ENCODE measurements around the gene IL21. TPM values are rescaled to one million over a fixed set of nuclear protein-coding genes. Genes with fewer than 3 reads are reported as not detected.

Gene IL21
- total and polyA plus RNA-seq, 11 donors: not detected

GRCh38 chr4:122633211-122633610, 12.3 kb upstream of the IL21 start:
- no peak for TF ChIP-seq POLR2A (IDR thresholded peaks at IDR 0.05)
- TF ChIP-seq CTCF (IDR thresholded peaks at IDR 0.05): no peak
- intact Hi-C loops (cut with DNase I): no loop called here
- Histone ChIP-seq H3K27me3 (peaks cover 0 to 2% (median 0%) of the 10 kb centered on the region in 9 donors), H3K27ac (no peak overlapping the region), H3K4me1 (no peaks in the 10 kb centered on the region), H3K36me3 (no peaks in the 10 kb centered on the region), H3K9me3 (no peaks in the 10 kb centered on the region), H3K4me3 (no peak overlapping the region)
- no peak for DNase-seq
- no peak for ATAC-seq
- WGBS, 4 donors: 55 to 70% (median 62%) methylated on average over 2 of the region's 2 CpGs

DNA sequence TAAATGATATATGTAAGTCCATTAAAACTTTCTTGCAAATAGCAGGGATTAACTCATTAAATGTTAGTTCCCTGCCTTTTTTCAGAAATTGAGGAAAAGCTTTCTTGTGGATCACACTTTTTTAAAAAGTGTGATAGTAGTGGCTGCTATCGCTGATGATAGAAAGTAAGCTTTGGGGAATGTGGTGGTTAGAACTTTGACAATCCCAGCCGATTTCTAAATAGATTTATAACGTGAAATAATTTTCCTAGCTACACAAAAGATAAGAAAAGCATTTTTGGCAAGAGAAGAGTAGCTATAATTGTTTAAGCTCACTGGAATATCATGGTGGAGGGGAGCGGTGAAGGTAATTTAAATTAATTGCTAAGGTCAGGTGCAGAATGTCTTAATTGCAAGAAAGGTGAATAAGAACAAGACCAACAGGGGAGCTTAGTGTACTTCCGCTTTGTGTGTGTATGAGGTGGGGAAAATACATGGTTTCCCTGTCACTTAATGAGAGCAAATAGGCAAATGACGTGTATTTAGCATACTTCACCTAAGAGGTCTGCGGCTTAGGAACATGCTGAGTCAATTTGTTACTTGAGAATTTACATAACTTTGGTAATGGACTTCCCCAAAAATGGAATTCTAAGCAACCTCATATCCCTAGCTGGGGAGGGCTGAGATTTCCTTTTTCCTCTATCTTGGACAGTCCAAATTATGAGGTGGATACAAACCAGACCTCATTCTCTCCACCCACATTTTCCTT, 11.7 kb upstream of the IL21 start:
- WGBS, 4 donors: 72 to 77% (median 76%) methylated on average over 7 of the region's 7 CpGs
- no peak for ATAC-seq

DNA sequence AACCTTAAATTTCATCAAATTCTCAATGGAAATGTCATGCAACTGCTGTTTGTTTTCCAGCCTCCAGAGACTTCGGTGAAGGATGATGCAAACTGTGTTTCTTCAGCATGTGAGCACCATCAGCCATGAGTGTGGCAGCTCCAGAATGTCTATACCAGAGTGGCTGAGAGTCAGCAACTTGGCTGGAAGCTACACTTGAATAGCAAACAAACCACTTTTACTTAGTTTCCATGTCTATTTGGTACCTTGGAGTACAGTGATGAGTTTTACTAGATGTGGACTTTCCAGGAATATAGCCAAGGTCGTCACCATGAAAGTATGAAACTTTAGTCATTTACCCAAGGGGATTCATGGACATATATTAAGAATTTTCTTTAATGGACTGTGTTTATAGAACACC, 4.3 kb upstream of the IL21 start:
- Histone ChIP-seq H3K27ac (no peak overlapping the region), H3K36me3 (no peaks in the 10 kb centered on the region), H3K27me3 (peaks cover 0 to 4% (median 0%) of the 10 kb centered on the region in 9 donors), H3K4me3 (no peak overlapping the region), H3K9me3 (no peaks in the 10 kb centered on the region), H3K4me1 (no peaks in the 10 kb centered on the region)
- no peak for TF ChIP-seq POLR2A (IDR thresholded peaks at IDR 0.05)
- TF ChIP-seq CTCF (IDR thresholded peaks at IDR 0.05): no peak
- 67 to 86% (median 77%) methylated on average over 2 of the region's 2 CpGs for WGBS, 4 donors
- ATAC-seq: no peak
- no peak for DNase-seq
- intact Hi-C loops (cut with DNase I): no loop called here

More for the DNA sequence above, 11.7 kb upstream of the IL21 start:
- Histone ChIP-seq H3K4me1 (no peaks in the 10 kb centered on the region), H3K9me3 (no peaks in the 10 kb centered on the region), H3K36me3 (no peaks in the 10 kb centered on the region), H3K4me3 (no peak overlapping the region), H3K27me3 (peaks cover 0 to 4% (median 0%) of the 10 kb centered on the region in 9 donors), H3K27ac (no peak overlapping the region)
- DNase-seq: no peak
- no peak for TF ChIP-seq POLR2A (IDR thresholded peaks at IDR 0.05)
- no peak for TF ChIP-seq CTCF (IDR thresholded peaks at IDR 0.05)
- intact Hi-C loops (cut with DNase I): no loop called here

- H3K9me3 ChIP-seq: no peaks in the 10 kb centered on the region
- TF ChIP-seq CTCF (IDR thresholded peaks at IDR 0.05): no peak
- TF ChIP-seq POLR2A (IDR thresholded peaks at IDR 0.05): no peak
- H3K27me3 ChIP-seq: peaks cover 0 to 4% (median 0%) of the 10 kb centered on the region in 9 donors
- H3K36me3 ChIP-seq: no peaks in the 10 kb centered on the region
- H3K4me1 ChIP-seq: no peaks in the 10 kb centered on the region
- H3K4me3 ChIP-seq: no peak overlapping the region
- intact Hi-C loops (cut with DNase I): no loop called here
- ATAC-seq (no peak), DNase-seq (no peak)
- H3K27ac ChIP-seq: no peak overlapping the region
- WGBS, 4 donors: 48 to 63% (median 55%) methylated on average over 2 of the region's 2 CpGs
These were observed 3.3 kb upstream of the IL21 start for GRCh38 chr4:122624205-122624604.

Measured in heart left ventricle (tissue), 16 donors.